SK-N-SH (cell line): Measurements from ENCODE around the gene CIDEB. TPM values are rescaled to one million over a fixed set of nuclear protein-coding genes. Genes with fewer than 3 reads are reported as not detected.

Experiments
- CTCF ChIA-PET: fragments of 300-600, 350-600 bp; formaldehyde crosslinking; extraction: SDS; loops from one replicate; lab custom pipeline; 2021; lab: Yijun Ruan, JAX
- POLR2A ChIA-PET: fragments of 350-600 bp; sonication (Branson Sonifier 250); formaldehyde crosslinking; extraction: SDS; loops from one replicate; lab custom pipeline; 2020; ENCODE audit warnings: antibody characterized with exemption, inconsistent platforms; lab: Yijun Ruan, JAX
- DNase-seq: peaks from one replicate; pipeline ENCODE4 v3.0.0; 2012
- H2AFZ ChIP-seq: fragments of 200-600 bp; sonication (generic); 2 replicates; pipeline ENCODE4 v1.8.1; 2016; ENCODE audit warnings: antibody characterized with exemption, mild to moderate bottlenecking, low read depth
- H3F3A ChIP-seq: fragments of 200-600 bp; sonication (generic); replicated peaks from 2 replicates; pipeline ENCODE3; 2016; ENCODE audit warnings: antibody characterized with exemption, mild to moderate bottlenecking; ENCODE audit not compliant: insufficient read depth
- H3K27ac ChIP-seq, 2 experiments: fragments of 200-500 bp in 1 of 2; fragments of 200-600 bp in 1 of 2; sonication (Bioruptor generic) in 1 of 2; sonication (generic), shearing (Covaris generic) in 1 of 2; 2 replicates each; pipeline versions ENCODE4 v1.5.1 to v1.6.1; 2014 to 2016; ENCODE audit warnings: low read depth in 2 of 2, inconsistent platforms in 1 of 2, low read length in 1 of 2, mild to moderate bottlenecking in 1 of 2, mixed read lengths in 1 of 2
- H3K27me3 ChIP-seq: fragments of 200-600 bp; sonication (generic), shearing (Covaris generic); 2 replicates; pipeline ENCODE4 v1.6.1; 2016; ENCODE audit warnings: mixed run types; ENCODE audit not compliant: insufficient read depth
- H3K36me3 ChIP-seq, 2 experiments: fragments of 200-500 bp in 1 of 2; fragments of 200-600 bp in 1 of 2; sonication (Bioruptor generic) in 1 of 2; sonication (generic) in 1 of 2; replicated peaks in 1 of 2; 2 replicates each; pipeline versions ENCODE3 to v1.5.1; 2014 to 2016; ENCODE audit warnings: low read length in 1 of 2, mild to moderate bottlenecking in 1 of 2; ENCODE audit not compliant: insufficient read depth in 2 of 2, control insufficient read depth in 1 of 2
- H3K4me1 ChIP-seq, 2 experiments: fragments of 200-500 bp in 1 of 2; fragments of 200-600 bp in 1 of 2; sonication (Bioruptor generic) in 1 of 2; sonication (generic), shearing (Covaris generic) in 1 of 2; 2 replicates each; pipeline versions ENCODE4 v1.5.1 to v1.6.1; 2014 to 2016; ENCODE audit warnings: low read depth in 1 of 2, low read length in 1 of 2, mixed run types in 1 of 2; ENCODE audit not compliant: insufficient read depth in 2 of 2, control insufficient read depth in 1 of 2
- H3K4me2 ChIP-seq: fragments of 200-600 bp; sonication (generic), shearing (Covaris generic); 2 replicates; pipeline ENCODE4 v1.6.1; 2017; ENCODE audit warnings: mixed run types
- H3K4me3 ChIP-seq, 2 experiments: fragments of 200-500 bp in 1 of 2; fragments of 200-600 bp in 1 of 2; sonication (Bioruptor generic) in 1 of 2; sonication (generic), shearing (Covaris generic) in 1 of 2; 2 replicates each; pipeline versions ENCODE4 v1.5.1 to v1.8.1; 2014 to 2016; ENCODE audit warnings: low read depth in 2 of 2, inconsistent platforms in 1 of 2, low read length in 1 of 2, mild to moderate bottlenecking in 1 of 2, mixed read lengths in 1 of 2, moderate library complexity in 1 of 2
- H3K79me2 ChIP-seq: fragments of 200-600 bp; sonication (generic); 2 replicates; pipeline ENCODE4 v1.8.1; 2017; ENCODE audit warnings: mild to moderate bottlenecking; ENCODE audit not compliant: insufficient read depth
- H3K9ac ChIP-seq: fragments of 200-600 bp; sonication (generic); 2 replicates; pipeline ENCODE4 v1.6.1; 2017; ENCODE audit warnings: mixed run types
- H3K9me2 ChIP-seq: fragments of 200-600 bp; sonication (generic); 2 replicates; pipeline ENCODE4 v1.6.1; 2017; ENCODE audit warnings: mixed run types
- H3K9me3 ChIP-seq: fragments of 200-600 bp; sonication (generic); 2 replicates; pipeline ENCODE4 v1.6.1; 2017; ENCODE audit warnings: mixed run types, mild to moderate bottlenecking, moderate library complexity
- H4K20me1 ChIP-seq: fragments of 200-600 bp; sonication (generic); 2 replicates; pipeline ENCODE4 v1.6.1; 2017; ENCODE audit warnings: mild to moderate bottlenecking, mixed run types; ENCODE audit not compliant: insufficient read depth
- CHD2 ChIP-seq: fragments of 150-350 bp; IDR thresholded peaks from 2 replicates; pipeline ENCODE4 v1.6.1; 2018; ENCODE audit warnings: low read length; ENCODE audit not compliant: partially characterized antibody
- CTCF ChIP-seq: fragments of 200-600 bp; sonication (generic); IDR thresholded peaks from 2 replicates; pipeline ENCODE4 v1.6.1; 2017; ENCODE audit warnings: antibody characterized with exemption, mild to moderate bottlenecking, moderate library complexity
- ELF1 ChIP-seq: IDR thresholded peaks from 2 replicates; pipeline ENCODE4 v1.4.0; 2012
- FOXM1 ChIP-seq: IDR thresholded peaks from 2 replicates; pipeline ENCODE4 v1.4.0; 2012; ENCODE audit warnings: low read depth, mild to moderate bottlenecking
- GATA2 ChIP-seq: sonication (generic); formaldehyde crosslinking; IDR thresholded peaks from 2 replicates; pipeline ENCODE4 v1.5.0; 2020; ENCODE audit warnings: mild to moderate bottlenecking, missing genetic modification reagents
- JUND ChIP-seq: IDR thresholded peaks from 2 replicates; pipeline ENCODE4 v1.4.0; 2012
- MEF2A ChIP-seq: IDR thresholded peaks from 2 replicates; pipeline ENCODE4 v1.4.0; 2012; ENCODE audit warnings: low read depth, borderline replicate concordance
- RAD21 ChIP-seq: IDR thresholded peaks from 2 replicates; pipeline ENCODE4 v1.6.1; 2012; ENCODE audit warnings: mild to moderate bottlenecking, low read length
- RCOR1 ChIP-seq: fragments of 150-350 bp; IDR thresholded peaks from 2 replicates; pipeline ENCODE4 v1.6.1; 2017; ENCODE audit warnings: antibody characterized with exemption, low read length
- REST ChIP-seq: IDR thresholded peaks from 2 replicates; pipeline ENCODE4 v1.6.1; 2012; ENCODE audit warnings: mild to moderate bottlenecking, low read depth, low read length, moderate library complexity
- RFX5 ChIP-seq: IDR thresholded peaks from 2 replicates; pipeline ENCODE4 v1.6.1; 2012; ENCODE audit warnings: mild to moderate bottlenecking, improper control_type of control experiment, low read length
- RXRA ChIP-seq: IDR thresholded peaks from 2 replicates; pipeline ENCODE4 v1.4.0; 2012; ENCODE audit warnings: low read depth, mild to moderate bottlenecking, borderline replicate concordance
- SMC3 ChIP-seq: IDR thresholded peaks from 2 replicates; pipeline ENCODE4 v1.6.1; 2012; ENCODE audit warnings: low read depth, low read length, improper control_type of control experiment
- TCF12 ChIP-seq: IDR thresholded peaks from 2 replicates; pipeline ENCODE4 v1.4.0; 2012
- YY1 ChIP-seq: IDR thresholded peaks from 2 replicates; pipeline ENCODE4 v1.4.0; 2012; ENCODE audit warnings: low read depth, mild to moderate bottlenecking
- WGBS: methylation state at CpG from one replicate; pipeline ENCODE4 v1.1.6; 2017; ENCODE audit warnings: low lambda C conversion rate; 5-methylcytosine and 5-hydroxymethylcytosine counted together
- polyA plus RNA-seq, 3 experiments: library from polyadenylated mRNA; depleted of rRNA; stranded (reverse); fragments of >200 nt; gene quantifications; 2 replicates each; pipeline ENCODE4 v1.2.3, GENCODE V29; 2012
- TF ChIP-seq, protein P1 (sequence below): fragments of 150-350 bp; IDR thresholded peaks from 2 replicates; pipeline ENCODE4 v1.6.1; 2016; ENCODE audit warnings: mild to moderate bottlenecking, low read depth, low read length
- TF ChIP-seq, protein P2 (sequence below): fragments of 150-350 bp; IDR thresholded peaks from 2 replicates; pipeline ENCODE4 v1.6.1; 2017; ENCODE audit warnings: antibody characterized with exemption, low read length, low read depth, borderline replicate concordance

The CIDEB gene
- polyA plus RNA-seq, 1 of the 3 experiments (the other 2 are of a cell fraction), result 0.05 TPM

GRCh38 chr14:24258119-24258518 lies 49.7 kb downstream of the CIDEB start:
- H3K27me3 ChIP-seq, result no peaks in the 10 kb centered on the region
- 84% methylated on average over 6 of the region's 9 CpGs for WGBS
- H3K36me3 ChIP-seq, result peaks cover 0 to 3% of the 10 kb centered on the region in 2 experiments
- CTCF ChIA-PET, result interaction anchor here (1.0 to 4.0 kb wide), 5 partner anchors 16 to 75 kb away, joined by 3 to 15 read pairs (median 6); partner anchors contain the start of genes CIDEB, MDP1 and TINF2
- H3F3A ChIP-seq, result peaks cover 5% of the 10 kb centered on the region
- peaks cover 0 to 3% of the 10 kb centered on the region in 2 experiments; a peak in 1 of 4 replicates for H3K4me1 ChIP-seq
- H2AFZ ChIP-seq, result no peak overlapping the region
- no peak for DNase-seq
- no peaks in the 10 kb centered on the region for H4K20me1 ChIP-seq
- H3K4me3 ChIP-seq, result no peak overlapping the region
- H3K9me3 ChIP-seq, result no peaks in the 10 kb centered on the region
- H3K4me2 ChIP-seq, result no peak overlapping the region
- POLR2A ChIA-PET, result no interaction called here
- H3K27ac ChIP-seq, result no peak overlapping the region
- H3K79me2 ChIP-seq, result no peaks in the 10 kb centered on the region
- H3K9me2 ChIP-seq, result no peaks in the 10 kb centered on the region
- no peak overlapping the region for H3K9ac ChIP-seq
- TF ChIP-seq RCOR1 (no peak), CTCF (no peak), CHD2 (no peak), ELF1 (no peak), YY1 (no peak), RXRA (no peak), RFX5 (no peak), RAD21 (no peak)
- TF ChIP-seq, protein P1, sequence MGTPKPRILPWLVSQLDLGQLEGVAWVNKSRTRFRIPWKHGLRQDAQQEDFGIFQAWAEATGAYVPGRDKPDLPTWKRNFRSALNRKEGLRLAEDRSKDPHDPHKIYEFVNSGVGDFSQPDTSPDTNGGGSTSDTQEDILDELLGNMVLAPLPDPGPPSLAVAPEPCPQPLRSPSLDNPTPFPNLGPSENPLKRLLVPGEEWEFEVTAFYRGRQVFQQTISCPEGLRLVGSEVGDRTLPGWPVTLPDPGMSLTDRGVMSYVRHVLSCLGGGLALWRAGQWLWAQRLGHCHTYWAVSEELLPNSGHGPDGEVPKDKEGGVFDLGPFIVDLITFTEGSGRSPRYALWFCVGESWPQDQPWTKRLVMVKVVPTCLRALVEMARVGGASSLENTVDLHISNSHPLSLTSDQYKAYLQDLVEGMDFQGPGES, result no peak
- TF ChIP-seq, protein P2, sequence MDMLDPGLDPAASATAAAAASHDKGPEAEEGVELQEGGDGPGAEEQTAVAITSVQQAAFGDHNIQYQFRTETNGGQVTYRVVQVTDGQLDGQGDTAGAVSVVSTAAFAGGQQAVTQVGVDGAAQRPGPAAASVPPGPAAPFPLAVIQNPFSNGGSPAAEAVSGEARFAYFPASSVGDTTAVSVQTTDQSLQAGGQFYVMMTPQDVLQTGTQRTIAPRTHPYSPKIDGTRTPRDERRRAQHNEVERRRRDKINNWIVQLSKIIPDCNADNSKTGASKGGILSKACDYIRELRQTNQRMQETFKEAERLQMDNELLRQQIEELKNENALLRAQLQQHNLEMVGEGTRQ, result no peak

DNA sequence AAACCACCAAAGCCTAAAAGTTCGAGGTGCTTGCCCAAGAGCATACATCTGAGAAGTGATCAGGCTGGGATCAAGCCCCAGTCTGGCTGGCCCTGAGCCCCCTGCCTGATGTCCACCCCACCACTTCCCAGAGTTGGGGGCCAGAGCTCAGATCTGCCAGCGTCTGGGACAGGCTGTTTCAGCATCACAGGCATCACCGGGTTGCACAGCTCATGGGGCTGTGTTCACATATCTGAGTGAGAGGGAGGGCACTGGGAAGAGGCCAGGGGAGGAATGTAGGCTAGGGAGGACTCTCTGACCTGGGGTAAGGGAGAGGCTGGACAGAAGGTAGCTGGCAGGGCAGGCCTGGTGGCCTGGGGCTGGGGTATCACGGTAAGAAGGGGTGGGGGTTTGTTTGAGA lies 50.8 kb downstream of the CIDEB start:
- peaks cover 0 to 3% of the 10 kb centered on the region in 2 experiments; a peak in 1 of 4 replicates for H3K4me1 ChIP-seq
- no peak overlapping the region for H3K4me2 ChIP-seq
- no peaks in the 10 kb centered on the region for H4K20me1 ChIP-seq
- no peaks in the 10 kb centered on the region for H3K9me2 ChIP-seq
- H3K9me3 ChIP-seq, result no peaks in the 10 kb centered on the region
- peaks cover 0 to 3% of the 10 kb centered on the region in 2 experiments for H3K36me3 ChIP-seq
- H3K4me3 ChIP-seq, result no peak overlapping the region
- H3K27me3 ChIP-seq, result no peaks in the 10 kb centered on the region
- no peak overlapping the region for H3K9ac ChIP-seq
- H3F3A ChIP-seq, result peaks cover 5% of the 10 kb centered on the region
- ChIA-PET CTCF (interaction anchor here (1.0 to 4.0 kb wide), 5 partner anchors 10 to 76 kb away, joined by 3 to 15 read pairs (median 5); partner anchors contain the start of genes CIDEB and TINF2), POLR2A (no interaction called here)
- WGBS, result 51% methylated on average over 4 of the region's 4 CpGs
- no peak for DNase-seq
- no peak overlapping the region for H3K27ac ChIP-seq
- H3K79me2 ChIP-seq, result no peaks in the 10 kb centered on the region
- no peak overlapping the region for H2AFZ ChIP-seq
- TF ChIP-seq RCOR1 (no peak), CHD2 (no peak), REST (no peak), FOXM1 (no peak), YY1 (no peak), ELF1 (no peak), JUND (no peak), MEF2A (no peak), GATA2 (CRISPR knock-in tag) (no peak), TCF12 (no peak), SMC3 (no peak)
- TF ChIP-seq, protein P2, result no peak
- TF ChIP-seq, protein P1, result no peak
